Measurements from ENCODE around the gene ASPHD2. TPM values are rescaled to one million over a fixed set of nuclear protein-coding genes. Genes with fewer than 3 reads are reported as not detected.
"Not testable (repeated sequence)": the region's sequence is repeated elsewhere in the genome, so short reads cannot be mapped to it uniquely, and the experiment has no call there.

ASPHD2 gene
- total RNA-seq, 2 donors from 2014 or later = 14.6 to 18.1 TPM

- no peak for ATAC-seq (replicated peaks in 1 of 2)
- Mint-ChIP-seq H3K4me3 (no peak overlapping the region), H3K36me3 (ENCODE audit: insufficient read depth in 2 of 2) (no peaks in the 10 kb centered on the region), H3K9me3 (no peaks in the 10 kb centered on the region), H3K27me3 (ENCODE audit: low read depth) (peaks cover 10% of the 10 kb centered on the region), H3K27ac (no peak overlapping the region), H3K4me1 (ENCODE audit: low read depth) (peaks cover 14% of the 10 kb centered on the region)
- DNase-seq = no peak
These were observed 29.8 kb upstream of the ASPHD2 start for GRCh38 chr22:26399289-26399688.

- peaks cover 22% of the 10 kb centered on the region for H3K27me3 Mint-ChIP-seq (ENCODE audit: low read depth)
- ATAC-seq (replicated peaks in 1 of 2) (no peak), DNase-seq (no peak)
- no peak overlapping the region for H3K27ac Mint-ChIP-seq
- H3K9me3 Mint-ChIP-seq = no peaks in the 10 kb centered on the region
- no peaks in the 10 kb centered on the region for H3K36me3 Mint-ChIP-seq (ENCODE audit: insufficient read depth in 2 of 2)
- H3K4me3 Mint-ChIP-seq = no peak overlapping the region
- H3K4me1 Mint-ChIP-seq (ENCODE audit: low read depth) = peaks cover 21% of the 10 kb centered on the region
These were observed 27.3 kb upstream of the ASPHD2 start for GRCh38 chr22:26401726-26402125.

- peak overlapping the region; percentile 33 to 35 for H3K4me3 Mint-ChIP-seq
- H3K4me1 Mint-ChIP-seq (ENCODE audit: low read depth) = peaks cover 21% of the 10 kb centered on the region
- no peak for ATAC-seq (replicated peaks in 1 of 2)
- H3K9me3 Mint-ChIP-seq = no peaks in the 10 kb centered on the region
- no peak overlapping the region for H3K27ac Mint-ChIP-seq
- DNase-seq = no peak
- no peaks in the 10 kb centered on the region for H3K36me3 Mint-ChIP-seq (ENCODE audit: insufficient read depth in 2 of 2)
- H3K27me3 Mint-ChIP-seq (ENCODE audit: low read depth) = peaks cover 26% of the 10 kb centered on the region
These were observed 24.1 kb upstream of the ASPHD2 start for GRCh38 chr22:26404851-26405421.

- DNase-seq = no peak
- no peak overlapping the region for H3K27ac Mint-ChIP-seq
- no peaks in the 10 kb centered on the region for H3K36me3 Mint-ChIP-seq (ENCODE audit: insufficient read depth in 2 of 2)
- no peaks in the 10 kb centered on the region for H3K9me3 Mint-ChIP-seq
- no peak for ATAC-seq (replicated peaks in 1 of 2)
- peaks cover 21% of the 10 kb centered on the region for H3K4me1 Mint-ChIP-seq (ENCODE audit: low read depth)
- peaks cover 26% of the 10 kb centered on the region for H3K27me3 Mint-ChIP-seq (ENCODE audit: low read depth)
- no peak overlapping the region for H3K4me3 Mint-ChIP-seq
These were observed 22.9 kb upstream of the ASPHD2 start for GRCh38 chr22:26406118-26406517.

GRCh38 chr22:26408562-26409220 is 20.4 kb upstream of the ASPHD2 start:
- not testable (repeated sequence) for H3K36me3 Mint-ChIP-seq (ENCODE audit: insufficient read depth in 2 of 2); ATAC-seq (replicated peaks in 1 of 2); H3K9me3 Mint-ChIP-seq; H3K4me3 Mint-ChIP-seq; DNase-seq; H3K27ac Mint-ChIP-seq
- Mint-ChIP-seq H3K4me1 (ENCODE audit: low read depth) (peaks cover 11% of the 10 kb centered on the region), H3K27me3 (ENCODE audit: low read depth) (peaks cover 18% of the 10 kb centered on the region)

GRCh38 chr22:26409719-26410335 is 19.2 kb upstream of the ASPHD2 start:
- Mint-ChIP-seq H3K9me3 (no peaks in the 10 kb centered on the region), H3K4me1 (ENCODE audit: low read depth) (peaks cover 1% of the 10 kb centered on the region), H3K36me3 (ENCODE audit: insufficient read depth in 2 of 2) (no peaks in the 10 kb centered on the region)

GRCh38 chr22:26410386-26410785 is 18.7 kb upstream of the ASPHD2 start:
- no peak for ATAC-seq (replicated peaks in 1 of 2)
- H3K4me1 Mint-ChIP-seq (ENCODE audit: low read depth) = no peaks in the 10 kb centered on the region
- H3K27me3 Mint-ChIP-seq (ENCODE audit: low read depth) = peaks cover 6% of the 10 kb centered on the region
- DNase-seq = no peak
- no peak overlapping the region for H3K27ac Mint-ChIP-seq
- no peaks in the 10 kb centered on the region for H3K9me3 Mint-ChIP-seq
- no peaks in the 10 kb centered on the region for H3K36me3 Mint-ChIP-seq (ENCODE audit: insufficient read depth in 2 of 2)
- H3K4me3 Mint-ChIP-seq = no peak overlapping the region

More at GRCh38 chr22:26409719-26410335, 19.2 kb upstream of the ASPHD2 start:
- no peak for ATAC-seq (replicated peaks in 1 of 2)
- no peak overlapping the region for H3K4me3 Mint-ChIP-seq
- DNase-seq = no peak
- no peak overlapping the region for H3K27ac Mint-ChIP-seq
- peaks cover 11% of the 10 kb centered on the region for H3K27me3 Mint-ChIP-seq (ENCODE audit: low read depth)

- H3K4me3 Mint-ChIP-seq = no peak overlapping the region
- peak in 1 of 2 donors; percentile 25 for ATAC-seq (replicated peaks in 1 of 2)
- H3K27ac Mint-ChIP-seq = no peak overlapping the region
- H3K4me1 Mint-ChIP-seq (ENCODE audit: low read depth) = no peaks in the 10 kb centered on the region
- H3K27me3 Mint-ChIP-seq (ENCODE audit: low read depth) = peaks cover 25% of the 10 kb centered on the region
- no peaks in the 10 kb centered on the region for H3K36me3 Mint-ChIP-seq (ENCODE audit: insufficient read depth in 2 of 2)
- DNase-seq = no peak
- no peaks in the 10 kb centered on the region for H3K9me3 Mint-ChIP-seq
These were observed 14.7 kb upstream of the ASPHD2 start for GRCh38 chr22:26414347-26414746.

- Mint-ChIP-seq H3K4me1 (ENCODE audit: low read depth) (no peaks in the 10 kb centered on the region), H3K9me3 (no peaks in the 10 kb centered on the region), H3K27ac (no peak overlapping the region), H3K27me3 (ENCODE audit: low read depth) (peaks cover 21% of the 10 kb centered on the region), H3K4me3 (no peak overlapping the region), H3K36me3 (ENCODE audit: insufficient read depth in 2 of 2) (no peaks in the 10 kb centered on the region)
- DNase-seq = no peak
- no peak for ATAC-seq (replicated peaks in 1 of 2)
These were observed 12.8 kb upstream of the ASPHD2 start for GRCh38 chr22:26416256-26416655.

- H3K4me1 Mint-ChIP-seq (ENCODE audit: low read depth) = no peaks in the 10 kb centered on the region
- peaks cover 21% of the 10 kb centered on the region for H3K27me3 Mint-ChIP-seq (ENCODE audit: low read depth)
- no peak overlapping the region for H3K4me3 Mint-ChIP-seq
- no peaks in the 10 kb centered on the region for H3K9me3 Mint-ChIP-seq
- H3K36me3 Mint-ChIP-seq (ENCODE audit: insufficient read depth in 2 of 2) = no peaks in the 10 kb centered on the region
- no peak for ATAC-seq (replicated peaks in 1 of 2)
- DNase-seq = no peak
- H3K27ac Mint-ChIP-seq = no peak overlapping the region
These were observed 12.3 kb upstream of the ASPHD2 start for GRCh38 chr22:26416670-26417276.

- Mint-ChIP-seq H3K9me3 (peaks cover 0 to under 1% of the 10 kb centered on the region in 2 donors), H3K4me3 (no peak overlapping the region), H3K27ac (no peak overlapping the region), H3K4me1 (ENCODE audit: low read depth) (no peaks in the 10 kb centered on the region), H3K36me3 (ENCODE audit: insufficient read depth in 2 of 2) (no peaks in the 10 kb centered on the region), H3K27me3 (ENCODE audit: low read depth) (peaks cover 21% of the 10 kb centered on the region)
- ATAC-seq (replicated peaks in 1 of 2) = no peak
- no peak for DNase-seq
These were observed 11.7 kb upstream of the ASPHD2 start for GRCh38 chr22:26417406-26417805.

GRCh38 chr22:26418620-26419019 is 10.4 kb upstream of the ASPHD2 start:
- peaks cover 1 to 3% of the 10 kb centered on the region in 2 donors for H3K9me3 Mint-ChIP-seq
- ATAC-seq (replicated peaks in 1 of 2) (no peak), DNase-seq (no peak)
- peaks cover 21% of the 10 kb centered on the region for H3K27me3 Mint-ChIP-seq (ENCODE audit: low read depth)
- H3K36me3 Mint-ChIP-seq (ENCODE audit: insufficient read depth in 2 of 2) = peaks cover 0 to 4% of the 10 kb centered on the region in 2 donors
- H3K27ac Mint-ChIP-seq = no peak overlapping the region
- H3K4me3 Mint-ChIP-seq = no peak overlapping the region
- H3K4me1 Mint-ChIP-seq (ENCODE audit: low read depth) = no peaks in the 10 kb centered on the region

- Mint-ChIP-seq H3K4me3 (peak overlapping the region; percentile 52 to 74), H3K36me3 (ENCODE audit: insufficient read depth in 2 of 2) (peaks cover 3 to 9% of the 10 kb centered on the region in 2 donors), H3K27me3 (ENCODE audit: low read depth) (peaks cover 17% of the 10 kb centered on the region), H3K27ac (peak overlapping the region; percentile 88), H3K9me3 (peaks cover 1 to 3% of the 10 kb centered on the region in 2 donors), H3K4me1 (ENCODE audit: low read depth) (peaks cover 41% of the 10 kb centered on the region)
- DNase-seq (no peak), ATAC-seq (replicated peaks in 1 of 2) (no peak)
These were observed 2.1 kb upstream of the ASPHD2 start for GRCh38 chr22:26426924-26427323.

Data from activated T-cell treated with anti-CD3 and anti-CD28 coated beads, Interleukin-2, amount 50 U/mL, for 72 hours (primary cell).